Kidney capillary endothelial cell (primary cell): ENCODE data around the gene ZNF687.

Experiments used
- DNase-seq: peaks from one replicate; pipeline ENCODE4 v3.0.0-alpha.2; 2018; ENCODE audit warnings: low spot score

ZNF687 gene

GRCh38 chr1:151282883-151283725, 1.0 kb downstream of the ZNF687 start:
- DNase-seq: peak; percentile 5

- no peak for DNase-seq
Measured at GRCh38 chr1:151284013-151284577, 2.0 kb downstream of the ZNF687 start.

GRCh38 chr1:151286619-151287340, 4.7 kb downstream of the ZNF687 start:
- DNase-seq: no peak

GRCh38 chr1:151287341-151287699, 5.2 kb downstream of the ZNF687 start:
- DNase-seq: no peak

- no peak for DNase-seq
Measured at GRCh38 chr1:151287767-151288500, 5.8 kb downstream of the ZNF687 start.

GRCh38 chr1:151288502-151288901, 6.4 kb downstream of the ZNF687 start:
- DNase-seq: no peak

- DNase-seq: no peak
Measured at GRCh38 chr1:151289080-151289935, 7.2 kb downstream of the ZNF687 start.

GRCh38 chr1:151289991-151290708, 8.1 kb downstream of the ZNF687 start:
- DNase-seq: no peak

- DNase-seq: no peak
Measured at GRCh38 chr1:151290709-151291303, 8.7 kb downstream of the ZNF687 start.

GRCh38 chr1:151292207-151293030, 10.3 kb downstream of the ZNF687 start:
- DNase-seq: no peak

- DNase-seq: no peak
Measured at GRCh38 chr1:151293093-151293492, 11.0 kb downstream of the ZNF687 start.

- no peak for DNase-seq
Measured at GRCh38 chr1:151294742-151295462, 12.8 kb downstream of the ZNF687 start.

GRCh38 chr1:151309811-151310323, 27.8 kb downstream of the ZNF687 start:
- no peak for DNase-seq

GRCh38 chr1:151311011-151311410, 28.9 kb downstream of the ZNF687 start:
- DNase-seq: no peak

- DNase-seq: peak; percentile 97
Measured at GRCh38 chr1:151311589-151312331, 29.7 kb downstream of the ZNF687 start.

GRCh38 chr1:151312411-151312810, 30.3 kb downstream of the ZNF687 start:
- DNase-seq: no peak

- DNase-seq: no peak
Measured at GRCh38 chr1:151312826-151313225, 30.7 kb downstream of the ZNF687 start.

- DNase-seq: no peak
Measured at GRCh38 chr1:151313501-151313900, 31.4 kb downstream of the ZNF687 start.
